ENCODE results near the gene ASCC2.

Gene ASCC2

GRCh38 chr22:29837741-29838598, at the start of gene ASCC2:
ASCC2 (minus strand) TSS chr22:29838274; CDS start chr22:29832325, 5,949 bp downstream.
- Mint-ChIP-seq H3K27ac (peak within 1 kb of the TSS; percentile 97), H3K4me1 (peaks cover 31% of the 10 kb centered on the region), H3K4me3 (peak within 1 kb of the TSS; percentile 99), H3K9me3 (no peaks in the 10 kb centered on the region), H3K27me3 (no peaks in the 10 kb centered on the region), H3K36me3 (peaks cover 21% of the 10 kb centered on the region)
- ATAC-seq = peak; percentile 100

GRCh38 chr22:29887358-29887757, 49.3 kb upstream of the ASCC2 start:
- no peak overlapping the region for H3K27ac Mint-ChIP-seq
- no peak overlapping the region for H3K4me3 Mint-ChIP-seq
- no peaks in the 10 kb centered on the region for H3K36me3 Mint-ChIP-seq
- peaks cover 18% of the 10 kb centered on the region for H3K4me1 Mint-ChIP-seq
- no peak for ATAC-seq
- H3K27me3 Mint-ChIP-seq = no peaks in the 10 kb centered on the region
- H3K9me3 Mint-ChIP-seq = no peaks in the 10 kb centered on the region

GRCh38 chr22:29886596-29886995, 48.5 kb upstream of the ASCC2 start:
- no peak for ATAC-seq
- no peak overlapping the region for H3K27ac Mint-ChIP-seq
- no peaks in the 10 kb centered on the region for H3K9me3 Mint-ChIP-seq
- peaks cover 15% of the 10 kb centered on the region for H3K4me1 Mint-ChIP-seq
- no peaks in the 10 kb centered on the region for H3K27me3 Mint-ChIP-seq
- H3K4me3 Mint-ChIP-seq = no peak overlapping the region
- no peaks in the 10 kb centered on the region for H3K36me3 Mint-ChIP-seq

- no peak for ATAC-seq
- H3K27me3 Mint-ChIP-seq = no peaks in the 10 kb centered on the region
- peaks cover 12% of the 10 kb centered on the region for H3K4me1 Mint-ChIP-seq
- no peaks in the 10 kb centered on the region for H3K36me3 Mint-ChIP-seq
- H3K4me3 Mint-ChIP-seq = no peak overlapping the region
- H3K9me3 Mint-ChIP-seq = no peaks in the 10 kb centered on the region
- no peak overlapping the region for H3K27ac Mint-ChIP-seq
These were observed 47.5 kb upstream of the ASCC2 start for GRCh38 chr22:29885610-29886009.

- no peaks in the 10 kb centered on the region for H3K27me3 Mint-ChIP-seq
- no peaks in the 10 kb centered on the region for H3K36me3 Mint-ChIP-seq
- peak overlapping the region; percentile 91 for H3K27ac Mint-ChIP-seq
- peaks cover 7% of the 10 kb centered on the region for H3K4me1 Mint-ChIP-seq
- ATAC-seq = no peak
- H3K9me3 Mint-ChIP-seq = no peaks in the 10 kb centered on the region
- H3K4me3 Mint-ChIP-seq = peak overlapping the region; percentile 94
These were observed 45.7 kb upstream of the ASCC2 start for GRCh38 chr22:29883775-29884097.

GRCh38 chr22:29883045-29883774, 45.1 kb upstream of the ASCC2 start, which contains the start of gene MTMR3:
MTMR3 (plus strand) TSS chr22:29883174; CDS start chr22:29971060, 87,886 bp downstream.
- Mint-ChIP-seq H3K27me3 (no peaks in the 10 kb centered on the region), H3K27ac (peak within 1 kb of the TSS; percentile 91), H3K4me3 (peak within 1 kb of the TSS; percentile 94), H3K4me1 (peaks cover 7% of the 10 kb centered on the region), H3K36me3 (no peaks in the 10 kb centered on the region), H3K9me3 (no peaks in the 10 kb centered on the region)
- ATAC-seq = peak; percentile 93

GRCh38 chr22:29882716-29883044, 44.6 kb upstream of the ASCC2 start:
- Mint-ChIP-seq H3K9me3 (no peaks in the 10 kb centered on the region), H3K27me3 (no peaks in the 10 kb centered on the region), H3K4me3 (peak overlapping the region; percentile 94), H3K36me3 (no peaks in the 10 kb centered on the region), H3K27ac (peak overlapping the region; percentile 91), H3K4me1 (peaks cover 7% of the 10 kb centered on the region)
- no peak for ATAC-seq

GRCh38 chr22:29879753-29880152, 41.7 kb upstream of the ASCC2 start:
- Mint-ChIP-seq H3K27me3 (no peaks in the 10 kb centered on the region), H3K27ac (no peak overlapping the region), H3K9me3 (no peaks in the 10 kb centered on the region), H3K4me3 (no peak overlapping the region), H3K4me1 (peaks cover 7% of the 10 kb centered on the region), H3K36me3 (no peaks in the 10 kb centered on the region)
- ATAC-seq = no peak

GRCh38 chr22:29877620-29878019, 39.5 kb upstream of the ASCC2 start:
- Mint-ChIP-seq H3K27me3 (no peaks in the 10 kb centered on the region), H3K36me3 (no peaks in the 10 kb centered on the region), H3K27ac (no peak overlapping the region), H3K9me3 (no peaks in the 10 kb centered on the region), H3K4me1 (peaks cover 11% of the 10 kb centered on the region), H3K4me3 (no peak overlapping the region)
- ATAC-seq = no peak

- no peak for ATAC-seq
- Mint-ChIP-seq H3K4me1 (peaks cover 16% of the 10 kb centered on the region), H3K4me3 (no peak overlapping the region), H3K9me3 (no peaks in the 10 kb centered on the region), H3K27ac (no peak overlapping the region), H3K36me3 (no peaks in the 10 kb centered on the region), H3K27me3 (no peaks in the 10 kb centered on the region)
These were observed 35.9 kb upstream of the ASCC2 start for GRCh38 chr22:29873943-29874342.

- Mint-ChIP-seq H3K27me3 (peaks cover 8% of the 10 kb centered on the region), H3K36me3 (no peaks in the 10 kb centered on the region), H3K4me1 (peaks cover 16% of the 10 kb centered on the region), H3K27ac (no peak overlapping the region), H3K9me3 (no peaks in the 10 kb centered on the region), H3K4me3 (no peak overlapping the region)
- no peak for ATAC-seq
These were observed 34.9 kb upstream of the ASCC2 start for GRCh38 chr22:29872989-29873388.

- Mint-ChIP-seq H3K27me3 (peaks cover 14% of the 10 kb centered on the region), H3K4me3 (no peak overlapping the region), H3K36me3 (no peaks in the 10 kb centered on the region), H3K9me3 (no peaks in the 10 kb centered on the region), H3K4me1 (peaks cover 16% of the 10 kb centered on the region), H3K27ac (no peak overlapping the region)
- no peak for ATAC-seq
These were observed 34.2 kb upstream of the ASCC2 start for GRCh38 chr22:29872144-29872893.

GRCh38 chr22:29871684-29872083, 33.6 kb upstream of the ASCC2 start:
- Mint-ChIP-seq H3K27ac (no peak overlapping the region), H3K27me3 (peaks cover 14% of the 10 kb centered on the region), H3K4me3 (no peak overlapping the region), H3K9me3 (no peaks in the 10 kb centered on the region), H3K36me3 (no peaks in the 10 kb centered on the region), H3K4me1 (peaks cover 16% of the 10 kb centered on the region)
- no peak for ATAC-seq

GRCh38 chr22:29870574-29870973, 32.5 kb upstream of the ASCC2 start:
- ATAC-seq = no peak
- Mint-ChIP-seq H3K27ac (no peak overlapping the region), H3K4me1 (peaks cover 16% of the 10 kb centered on the region), H3K9me3 (no peaks in the 10 kb centered on the region), H3K4me3 (no peak overlapping the region), H3K27me3 (peaks cover 14% of the 10 kb centered on the region), H3K36me3 (no peaks in the 10 kb centered on the region)

- no peaks in the 10 kb centered on the region for H3K9me3 Mint-ChIP-seq
- H3K36me3 Mint-ChIP-seq = no peaks in the 10 kb centered on the region
- H3K4me1 Mint-ChIP-seq = peaks cover 7% of the 10 kb centered on the region
- H3K27ac Mint-ChIP-seq = no peak overlapping the region
- ATAC-seq = no peak
- peaks cover 14% of the 10 kb centered on the region for H3K27me3 Mint-ChIP-seq
- H3K4me3 Mint-ChIP-seq = no peak overlapping the region
These were observed 29.8 kb upstream of the ASCC2 start for GRCh38 chr22:29867851-29868250.

All from stimulated activated memory B cell treated with anti-CD40 and anti-IgM and Interleukin-4, amounts not matched to agents 10 μg/mL and 1 μg/mL and 100 μg/mL, for 72 hours (primary cell).